HepG2 (cell line): ENCODE data around the gene XRCC5. TPM values are rescaled to one million over a fixed set of nuclear protein-coding genes. Genes with fewer than 3 reads are reported as not detected.

Experiments
- AGO2 ChIP-seq: fragments of 200-400 bp; formaldehyde crosslinking; optimal IDR thresholded peaks from 2 replicates; pipeline ENCODE3; 2017; ENCODE audit warnings: mild to moderate bottlenecking, low read depth, low read length, moderate library complexity
- ARID4A ChIP-seq: sonication (generic); formaldehyde crosslinking; IDR thresholded peaks from 2 replicates; pipeline ENCODE4 v1.5.0; 2020; ENCODE audit warnings: mild to moderate bottlenecking, missing genetic modification reagents, borderline replicate concordance
- ARID5B ChIP-seq: IDR thresholded peaks from 2 replicates; pipeline ENCODE4 v1.4.0; 2020; ENCODE audit warnings: mild to moderate bottlenecking, missing genetic modification reagents
- ARNTL ChIP-seq: sonication (generic); formaldehyde crosslinking; IDR thresholded peaks from 2 replicates; pipeline ENCODE4 v1.4.0; 2020; ENCODE audit warnings: mild to moderate bottlenecking, missing genetic modification reagents
- CREM ChIP-seq, 2 experiments: sonication (generic) in 1 of 2; formaldehyde crosslinking in 1 of 2; IDR thresholded peaks; 2 replicates each; pipeline versions ENCODE4 v1.4.0 to v1.6.1; 2016 to 2020; ENCODE audit warnings: antibody characterized with exemption in 1 of 2, mild to moderate bottlenecking in 1 of 2, missing genetic modification reagents in 1 of 2
- ELF4 ChIP-seq: sonication (generic); formaldehyde crosslinking; IDR thresholded peaks from 2 replicates; pipeline ENCODE4 v1.5.0; 2020; ENCODE audit warnings: missing genetic modification reagents, mild to moderate bottlenecking, moderate library complexity, borderline replicate concordance
- FOXC1 ChIP-seq: sonication (generic); formaldehyde crosslinking; IDR thresholded peaks from 2 replicates; pipeline ENCODE4 v1.8.0; 2022; ENCODE audit warnings: mild to moderate bottlenecking, missing genetic modification reagents, borderline replicate concordance
- FOXK2 ChIP-seq: fragments of 450-650 bp; IDR thresholded peaks from 2 replicates; pipeline ENCODE4 v1.6.1; 2016
- HCFC1 ChIP-seq: fragments of 150-350 bp; IDR thresholded peaks from 2 replicates; pipeline ENCODE4 v1.6.1; 2014; ENCODE audit warnings: low read depth, low read length
- JUN ChIP-seq: sonication (generic); formaldehyde crosslinking; IDR thresholded peaks from 2 replicates; pipeline ENCODE4 v1.4.0; 2020; ENCODE audit warnings: mild to moderate bottlenecking, missing genetic modification reagents
- KDM5A ChIP-seq: fragments of 200-600 bp; sonication (generic); IDR thresholded peaks from 2 replicates; pipeline ENCODE4 v1.7.0; 2018; ENCODE audit warnings: antibody characterized with exemption, mild to moderate bottlenecking, low read length, borderline replicate concordance
- MTF1 ChIP-seq: sonication (generic); formaldehyde crosslinking; IDR thresholded peaks from 2 replicates; pipeline ENCODE4 v1.5.0; 2020; ENCODE audit warnings: missing genetic modification reagents
- NFE2L1 ChIP-seq: sonication (generic); formaldehyde crosslinking; IDR thresholded peaks from 2 replicates; pipeline ENCODE4 v1.4.0; 2020; ENCODE audit warnings: missing genetic modification reagents, mild to moderate bottlenecking, borderline replicate concordance
- POLR2G ChIP-seq: fragments of 200-400 bp; formaldehyde crosslinking; IDR thresholded peaks from 2 replicates; pipeline ENCODE4 v1.6.1; 2018; ENCODE audit warnings: mild to moderate bottlenecking, low read depth, low read length, moderate library complexity
- RAD51 ChIP-seq: fragments of 450-650 bp; IDR thresholded peaks from 2 replicates; pipeline ENCODE4 v1.6.1; 2016; ENCODE audit warnings: borderline replicate concordance
- SNAI1 ChIP-seq: sonication (generic); formaldehyde crosslinking; IDR thresholded peaks from 2 replicates; pipeline ENCODE4 v1.5.0; 2020; ENCODE audit warnings: mild to moderate bottlenecking, missing genetic modification reagents, borderline replicate concordance
- TEAD3 ChIP-seq: optimal IDR thresholded peaks from 2 replicates; pipeline ENCODE3; 2016; ENCODE audit warnings: borderline replicate concordance
- ZFX ChIP-seq: sonication (generic); formaldehyde crosslinking; IDR thresholded peaks from 2 replicates; pipeline ENCODE4 v1.4.0; 2020; ENCODE audit warnings: mild to moderate bottlenecking, low read depth, missing genetic modification reagents, moderate library complexity
- ZGPAT ChIP-seq: IDR thresholded peaks from 2 replicates; pipeline ENCODE4 v1.6.1; 2016; ENCODE audit warnings: mild to moderate bottlenecking
- polyA plus RNA-seq, 8 experiments: library from polyadenylated mRNA; depleted of rRNA in 3 of 8; stranded (reverse) in 7 of 8; unstranded in 1 of 8; fragments of >200 nt; fragmentation: Illumina TruSeq in 4 of 8; extraction: Trizol in 4 of 8; gene quantifications; 2 replicates each; pipeline versions ENCODE4 v1.2.1 to v1.2.3, GENCODE V29; 2011 to 2016; ENCODE audit warnings: low read depth in 4 of 8, missing spikeins in 1 of 8, mixed read lengths in 1 of 8; ENCODE audit not compliant: insufficient read depth in 1 of 8
- total RNA-seq, 5 experiments: library from RNA; depleted of rRNA; stranded (reverse); fragments of >200 nt; fragmentation: Illumina TruSeq; extraction: Trizol; gene quantifications; 2 replicates each; pipeline ENCODE4 v1.2.3, GENCODE V29; 2016; ENCODE audit warnings: low read depth in 1 of 5

XRCC5 gene
- total and polyA plus RNA-seq, 2 of the 13 experiments (the other 11 are each of a cell fraction or from before 2014, with no cell fraction given) = 264 to 454 TPM

GRCh38 chr2:216114714-216115531 is 5.8 kb downstream of the XRCC5 start (continued):
- TF ChIP-seq ARID5B (CRISPR knock-in tag) (peak; percentile 27; the same call in 1 of the 2 replicates), MTF1 (no peak), NFE2L1 (CRISPR knock-in tag) (no peak), AGO2 (peak; percentile 75), ELF4 (CRISPR knock-in tag) (no peak), FOXK2 (peak; percentile 69; the same call in 1 of the 2 replicates), POLR2G (peak; percentile 83), JUN (CRISPR knock-in tag) (no peak), KDM5A (peak; percentile 78), HCFC1 (peak; percentile 34; the same call in 1 of the 2 replicates), RAD51 (no peak), CREM (IDR thresholded peaks at IDR 0.05) (peak; percentile 45), CREM (CRISPR knock-in tag; IDR thresholded peaks at IDR 0.05) (no peak), ARID4A (CRISPR knock-in tag) (peak; percentile 66), ZGPAT (CRISPR knock-in tag) (peak; percentile 36; the same call in 1 of the 2 replicates), FOXC1 (CRISPR knock-in tag) (peak; percentile 27; the same call in 1 of the 2 replicates), SNAI1 (no peak), ZFX (CRISPR knock-in tag) (peak; percentile 35; the same call in 1 of the 2 replicates), ARNTL (CRISPR knock-in tag) (peak; percentile 66), TEAD3 (CRISPR knock-in tag) (peak; percentile 39)
